H1 (cell line): ENCODE data around the gene ZNF648. TPM values are rescaled to one million over a fixed set of nuclear protein-coding genes. Genes with fewer than 3 reads are reported as not detected.
A peak's percentile ranks its signal among the peaks of the same experiment; 100 is the strongest.

Source experiments
- CTCF ChIA-PET: fragments of 300-600 bp; sonication (Branson Sonifier 250); formaldehyde crosslinking; loops from one replicate; lab custom pipeline; 2021; ENCODE audit not compliant: partially characterized antibody; lab: Charles Lee
- POLR2A ChIA-PET: fragments of 300-600 bp; sonication (Branson Sonifier 250); formaldehyde crosslinking; loops from one replicate; lab custom pipeline; 2021; ENCODE audit warnings: inconsistent platforms; ENCODE audit not compliant: partially characterized antibody; lab: Charles Lee
- DNase-seq, 2 experiments: peaks; one replicate each; pipeline versions ENCODE4 v3.0.0 to v3.0.0-alpha.2; 2010 to 2022; ENCODE audit warnings: low spot score in 2 of 2, low read depth in 1 of 2, mixed read lengths in 1 of 2
- FAIRE-seq: peaks from 2 replicates; lab custom pipeline; 2011; peaks lifted over from hg19 to GRCh38; lab: Jason Lieb, UNC
- H2AFZ ChIP-seq: 2 replicates; pipeline ENCODE4 v1.8.1; 2012; ENCODE audit warnings: low read length, inconsistent platforms
- H2AK5ac ChIP-seq: 2 replicates; pipeline ENCODE4 v1.6.1; 2013; ENCODE audit warnings: low read depth, low read length
- H2BK120ac ChIP-seq: replicated peaks from 2 replicates; pipeline ENCODE3; 2013; ENCODE audit warnings: low read depth, low read length, inconsistent platforms
- H2BK12ac ChIP-seq: 2 replicates; pipeline ENCODE4 v1.6.1; 2013; ENCODE audit warnings: low read depth, low read length
- H2BK15ac ChIP-seq: 2 replicates; pipeline ENCODE4 v1.6.1; 2013; ENCODE audit warnings: low read length
- H2BK20ac ChIP-seq: 2 replicates; pipeline ENCODE4 v1.6.1; 2013; ENCODE audit warnings: low read length
- H2BK5ac ChIP-seq: 2 replicates; pipeline ENCODE4 v1.6.1; 2013; ENCODE audit warnings: low read depth, low read length
- H3K14ac ChIP-seq: 2 replicates; pipeline ENCODE4 v1.6.1; 2013; ENCODE audit warnings: inconsistent platforms; ENCODE audit not compliant: insufficient read length
- H3K18ac ChIP-seq: 2 replicates; pipeline ENCODE4 v1.6.1; 2013; ENCODE audit warnings: low read length; ENCODE audit errors: extremely low read depth
- H3K23ac ChIP-seq: 2 replicates; pipeline ENCODE4 v1.6.1; 2013; ENCODE audit warnings: inconsistent platforms; ENCODE audit not compliant: insufficient read length
- H3K23me2 ChIP-seq: 2 replicates; pipeline ENCODE4 v1.6.1; 2013; ENCODE audit warnings: low read depth, low read length
- H3K27ac ChIP-seq: 2 replicates; pipeline ENCODE4 v1.6.1; 2011; ENCODE audit warnings: low read depth, low read length, inconsistent platforms
- H3K27me3 ChIP-seq, 4 experiments: replicated peaks in 1 of 4; 1 replicate in 1 of 4; 2 replicates in 3 of 4; pipeline versions ENCODE4 v1.6.1 to v1.8.1; 2011 to 2013; ENCODE audit warnings: low read length in 3 of 4, mild to moderate bottlenecking in 3 of 4, inconsistent platforms in 2 of 4, mixed read lengths in 2 of 4, moderate library complexity in 1 of 4; ENCODE audit not compliant: control insufficient read depth in 3 of 4, insufficient read depth in 3 of 4; ENCODE audit errors: extremely low read depth in 1 of 4
- H3K36me3 ChIP-seq, 4 experiments: 2 replicates each; pipeline versions ENCODE4 v1.6.1 to v1.8.1; 2011 to 2013; ENCODE audit warnings: mild to moderate bottlenecking in 4 of 4, low read length in 3 of 4, moderate library complexity in 2 of 4, control low read depth in 1 of 4, inconsistent platforms in 1 of 4; ENCODE audit not compliant: insufficient read depth in 4 of 4, control insufficient read depth in 2 of 4
- H3K4ac ChIP-seq: replicated peaks from 2 replicates; pipeline ENCODE3; 2013; ENCODE audit warnings: low read length, low read depth, mixed read lengths, inconsistent platforms; ENCODE audit not compliant: insufficient read length
- H3K4me1 ChIP-seq, 4 experiments: replicated peaks in 1 of 4; 1 replicate in 1 of 4; 2 replicates in 3 of 4; pipeline versions ENCODE4 v1.6.1 to v1.8.1; 2011 to 2013; ENCODE audit warnings: low read length in 3 of 4, inconsistent platforms in 2 of 4, mixed read lengths in 1 of 4; ENCODE audit not compliant: insufficient read depth in 4 of 4, control insufficient read depth in 3 of 4
- H3K4me2 ChIP-seq, 2 experiments: 2 replicates each; pipeline versions ENCODE4 v1.6.1 to v1.8.1; 2011 to 2013; ENCODE audit warnings: low read depth in 2 of 2, low read length in 2 of 2, control low read depth in 1 of 2, inconsistent platforms in 1 of 2, mild to moderate bottlenecking in 1 of 2; ENCODE audit not compliant: insufficient read depth in 1 of 2
- H3K4me3 ChIP-seq, 4 experiments: fragments of 200-600, 300-600 bp in 1 of 4; sonication (generic), shearing (Covaris generic), sonication (Bioruptor Twin) in 1 of 4; 2 replicates each; pipeline versions ENCODE4 v1.5.1 to v1.8.1; 2011 to 2016; ENCODE audit warnings: low read length in 4 of 4, low read depth in 3 of 4, control low read depth in 2 of 4, inconsistent platforms in 2 of 4, mild to moderate bottlenecking in 2 of 4, mixed read lengths in 1 of 4, moderate library complexity in 1 of 4; ENCODE audit not compliant: insufficient read depth in 2 of 4; ENCODE audit errors: extremely low read depth in 1 of 4
- H3K56ac ChIP-seq: replicated peaks from 2 replicates; pipeline ENCODE3; 2013; ENCODE audit warnings: low read depth, mild to moderate bottlenecking, mixed read lengths, low read length, inconsistent platforms; ENCODE audit not compliant: insufficient read length
- H3K79me1 ChIP-seq: 2 replicates; pipeline ENCODE4 v1.6.1; 2013; ENCODE audit warnings: low read depth, low read length, control low read depth
- H3K79me2 ChIP-seq, 2 experiments: 2 replicates each; pipeline versions ENCODE4 v1.6.1 to v1.8.1; 2012 to 2013; ENCODE audit warnings: low read length in 2 of 2, mild to moderate bottlenecking in 2 of 2, inconsistent platforms in 1 of 2; ENCODE audit not compliant: insufficient read depth in 2 of 2, control insufficient read depth in 1 of 2
- H3K9ac ChIP-seq, 4 experiments: replicated peaks in 1 of 4; 1 replicate in 1 of 4; 2 replicates in 3 of 4; pipeline versions ENCODE4 v1.6.1 to v1.8.1; 2011 to 2013; ENCODE audit warnings: low read depth in 3 of 4, low read length in 3 of 4, control low read depth in 2 of 4, mild to moderate bottlenecking in 2 of 4, moderate library complexity in 2 of 4, inconsistent platforms in 1 of 4; ENCODE audit errors: extremely low read depth in 1 of 4
- H3K9me3 ChIP-seq, 2 experiments: 2 replicates each; pipeline versions ENCODE4 v1.6.1 to v1.8.1; 2012 to 2013; ENCODE audit warnings: mild to moderate bottlenecking in 2 of 2, moderate library complexity in 2 of 2, control low read depth in 1 of 2, inconsistent platforms in 1 of 2, low read depth in 1 of 2, low read length in 1 of 2, mixed read lengths in 1 of 2; ENCODE audit not compliant: insufficient read depth in 2 of 2
- H4K20me1 ChIP-seq, 2 experiments: replicated peaks in 1 of 2; 2 replicates each; pipeline versions ENCODE3 to v1.8.1; 2011 to 2013; ENCODE audit warnings: inconsistent platforms in 2 of 2, low read length in 2 of 2, mild to moderate bottlenecking in 1 of 2; ENCODE audit not compliant: insufficient read depth in 2 of 2, control insufficient read depth in 1 of 2
- H4K5ac ChIP-seq: 2 replicates; pipeline ENCODE4 v1.6.1; 2013; ENCODE audit warnings: low read length, low read depth, mixed read lengths, inconsistent platforms; ENCODE audit not compliant: insufficient read length
- H4K8ac ChIP-seq: 2 replicates; pipeline ENCODE4 v1.8.0; 2013; ENCODE audit warnings: mild to moderate bottlenecking, moderate library complexity, low read length, inconsistent platforms; ENCODE audit not compliant: insufficient read depth; ENCODE audit errors: extremely low read depth
- H4K91ac ChIP-seq: replicated peaks from 2 replicates; pipeline ENCODE3; 2013; ENCODE audit warnings: low read length, mixed read lengths, inconsistent platforms; ENCODE audit not compliant: insufficient read length
- CBX8 ChIP-seq: fragments of 300-800, 300-1000 bp; sonication (generic); IDR thresholded peaks from 2 replicates; pipeline ENCODE4 v1.7.1; 2016; ENCODE audit warnings: low read depth, low read length, borderline replicate concordance
- CHD2 ChIP-seq: IDR thresholded peaks from 2 replicates; pipeline ENCODE4 v1.6.1; 2012; ENCODE audit warnings: low read length, improper control_type of control experiment
- EP300 ChIP-seq, 2 experiments: IDR thresholded peaks; 1 replicate in 1 of 2; 2 replicates in 1 of 2; pipeline ENCODE4 v1.6.1; 2011 to 2012; ENCODE audit warnings: low read depth in 2 of 2, low read length in 2 of 2, mild to moderate bottlenecking in 2 of 2, borderline replicate concordance in 1 of 2, inconsistent platforms in 1 of 2, moderate library complexity in 1 of 2
- GTF2F1 ChIP-seq: IDR thresholded peaks from 2 replicates; pipeline ENCODE4 v1.6.1; 2012; ENCODE audit warnings: low read depth, low read length, improper control_type of control experiment, borderline replicate concordance
- HDAC2 ChIP-seq, 2 experiments: fragments of 300-600 bp in 1 of 2; sonication (generic) in 1 of 2; IDR thresholded peaks; 2 replicates each; pipeline ENCODE4 v1.6.1; 2011 to 2012; ENCODE audit warnings: low read depth in 2 of 2, low read length in 2 of 2, mild to moderate bottlenecking in 2 of 2, moderate library complexity in 2 of 2, borderline replicate concordance in 1 of 2, inconsistent platforms in 1 of 2
- KDM1A ChIP-seq: fragments of 200-600, 300-600 bp; sonication (generic); IDR thresholded peaks from 2 replicates; pipeline ENCODE4 v1.7.1; 2016; ENCODE audit warnings: mild to moderate bottlenecking, low read length, borderline replicate concordance
- RBBP5 ChIP-seq: IDR thresholded peaks from 2 replicates; pipeline ENCODE4 v1.7.1; 2012; ENCODE audit warnings: low read depth, mild to moderate bottlenecking, inconsistent platforms, low read length, moderate library complexity, borderline replicate concordance
- SP1 ChIP-seq: IDR thresholded peaks from 2 replicates; pipeline ENCODE4 v1.6.1; 2011; ENCODE audit warnings: low read depth, low read length
- SP4 ChIP-seq: IDR thresholded peaks from 2 replicates; pipeline ENCODE4 v1.6.1; 2012; ENCODE audit warnings: low read length, inconsistent platforms
- SUZ12 ChIP-seq: fragments of 200-600 bp; sonication (generic); IDR thresholded peaks from 2 replicates; pipeline ENCODE4 v1.6.1; 2012; ENCODE audit warnings: mild to moderate bottlenecking, inconsistent platforms, low read length, moderate library complexity, mixed read lengths
- TCF12 ChIP-seq: IDR thresholded peaks from 2 replicates; pipeline ENCODE4 v1.6.1; 2011; ENCODE audit warnings: low read depth, mild to moderate bottlenecking, low read length
- WGBS, 2 experiments: shearing (Covaris generic) in 1 of 2; methylation state at CpG; one replicate each; pipeline versions ENCODE4 v1.1.6 to v1.1.7; 2013 to 2015; ENCODE audit warnings: low lambda C conversion rate in 2 of 2, mixed read lengths in 2 of 2, inconsistent platforms in 1 of 2, low coverage in 1 of 2, missing lambda C conversion rate in 1 of 2; ENCODE audit not compliant: insufficient replicate concordance in 2 of 2, insufficient coverage in 1 of 2, insufficient read length in 1 of 2; ENCODE audit errors: extremely low coverage in 1 of 2, missing lambda C conversion rate in 1 of 2; 5-methylcytosine and 5-hydroxymethylcytosine counted together
- polyA plus RNA-seq, 7 experiments: library from polyadenylated mRNA; depleted of rRNA in 3 of 7; stranded (reverse) in 5 of 7; unstranded in 2 of 7; fragments of >200 nt in 5 of 7; fragments of 200-250 nt in 2 of 7; gene quantifications; 1 replicate in 5 of 7; 2 replicates in 1 of 7; 4 replicates in 1 of 7; pipeline versions ENCODE4 v1.2.1 to v1.2.3, GENCODE V29; 2011 to 2013; ENCODE audit warnings: missing spikeins in 2 of 7, mixed read lengths in 2 of 7
- total RNA-seq: library from RNA; stranded (reverse); fragmentation: NEBNext Ultra II Directional; extraction: Animal tissue kit (Norgen Biotek cat#: 25700); gene quantifications from 2 replicates; pipeline ENCODE4 v1.2.1, GENCODE V29; 2021

The ZNF648 gene
- total and polyA plus RNA-seq, 2 of the 8 experiments (the other 6 are each of a cell fraction or from before 2014, with no cell fraction given), result 0.20 to 0.53 TPM

- no peak for DNase-seq
- POLR2A ChIA-PET, result no interaction called here
- Histone ChIP-seq H2AK5ac (no peak overlapping the region), H3K27me3 (peaks cover 0 to 13% (median 7%) of the 10 kb centered on the region in 4 experiments; a peak in 3 of 7 replicates), H3K9ac (no peak overlapping the region), H2BK5ac (no peak overlapping the region), H4K91ac (no peak overlapping the region), H3K4me1 (no peaks in the 10 kb centered on the region; a peak in 3 of 7 replicates), H3K36me3 (no peaks in the 10 kb centered on the region), H3K27ac (no peak overlapping the region), H2BK120ac (no peak overlapping the region), H2BK12ac (peak overlapping the region; percentile 17; the same call in 1 of the 2 replicates), H2AFZ (no peak overlapping the region), H3K18ac (no peak overlapping the region), H3K79me1 (no peaks in the 10 kb centered on the region), H3K4ac (no peak overlapping the region), H2BK20ac (no peak overlapping the region), H4K8ac (no peak overlapping the region), H3K14ac (no peak overlapping the region), H3K56ac (no peak overlapping the region), H3K23ac (no peak overlapping the region), H3K4me2 (no peak overlapping the region), H3K4me3 (no peak overlapping the region), H3K9me3 (no peaks in the 10 kb centered on the region), H3K79me2 (no peaks in the 10 kb centered on the region), H4K20me1 (no peaks in the 10 kb centered on the region), H2BK15ac (no peak overlapping the region), H4K5ac (no peak overlapping the region), H3K23me2 (no peaks in the 10 kb centered on the region; the same call in 1 of the 2 replicates)
- WGBS, 2 experiments, result 87% methylated on average over 6 of the region's 6 CpGs; no CpG with 5 or more reads in 1 of the 2 experiments
- no peak for FAIRE-seq
- CTCF ChIA-PET, result interaction anchor here (4.4 kb wide), 1 partner anchor 8 kb away, joined by 31 read pairs; no protein-coding TSS in a partner anchor
- no peak for TF ChIP-seq KDM1A
- no peak for TF ChIP-seq SP4
- TF ChIP-seq CHD2, result no peak
- no peak for TF ChIP-seq EP300 (IDR thresholded peaks at IDR 0.05; ENCODE audit: borderline replicate concordance in 1 of 2, low read depth in 2 of 2, low read length in 2 of 2)
- no peak for TF ChIP-seq TCF12
- TF ChIP-seq HDAC2 (IDR thresholded peaks at IDR 0.05; ENCODE audit: borderline replicate concordance in 1 of 2, low read depth in 2 of 2, low read length in 2 of 2), result no peak
- TF ChIP-seq RBBP5, result no peak
- TF ChIP-seq CBX8, result no peak
- TF ChIP-seq SP1, result no peak
- TF ChIP-seq GTF2F1, result no peak
- no peak for TF ChIP-seq SUZ12
Measured at GRCh38 chr1:182060877-182061276, 635 bp downstream of the ZNF648 start.
